HS-27A (cell line): ENCODE results near the gene NIPSNAP2.
"Not testable (repeated sequence)": the region's sequence is repeated elsewhere in the genome, so short reads cannot be mapped to it uniquely, and the experiment has no call there.

Source experiments
- DNase-seq: peaks from one replicate; pipeline ENCODE4 v3.0.0-alpha.2; 2012; ENCODE audit warnings: low read depth, missing footprints

Gene NIPSNAP2

DNA sequence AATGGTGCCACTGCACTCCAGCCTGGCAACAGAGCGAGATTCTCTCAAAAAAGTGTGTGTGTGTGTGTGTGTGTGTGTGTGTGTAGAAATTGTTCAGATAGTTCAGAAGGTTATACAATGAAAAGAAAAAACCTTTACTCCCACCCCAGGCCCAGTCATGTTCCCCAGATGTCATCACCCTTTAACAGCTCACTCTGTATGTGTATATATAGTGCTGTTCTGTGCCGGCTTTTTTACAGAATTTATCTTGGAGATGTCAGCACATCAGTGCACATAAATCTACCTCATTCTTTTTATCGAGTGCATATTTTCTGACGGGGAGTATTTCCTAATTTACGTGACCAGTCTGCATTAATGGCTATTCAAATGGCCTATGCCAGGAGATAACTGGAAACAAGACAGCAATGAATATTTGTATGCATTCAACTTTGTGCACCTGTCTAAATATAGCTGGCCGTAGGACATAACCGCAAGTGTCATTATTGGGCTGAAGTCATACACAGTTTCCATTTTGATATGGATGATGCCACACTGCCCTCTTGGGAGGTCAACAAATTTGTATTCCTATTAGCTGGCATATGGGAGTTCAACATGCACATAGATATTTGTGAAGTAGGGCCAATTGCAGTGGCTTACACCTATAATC, 11.7 kb downstream of the NIPSNAP2 start:
- no peak for DNase-seq

DNA sequence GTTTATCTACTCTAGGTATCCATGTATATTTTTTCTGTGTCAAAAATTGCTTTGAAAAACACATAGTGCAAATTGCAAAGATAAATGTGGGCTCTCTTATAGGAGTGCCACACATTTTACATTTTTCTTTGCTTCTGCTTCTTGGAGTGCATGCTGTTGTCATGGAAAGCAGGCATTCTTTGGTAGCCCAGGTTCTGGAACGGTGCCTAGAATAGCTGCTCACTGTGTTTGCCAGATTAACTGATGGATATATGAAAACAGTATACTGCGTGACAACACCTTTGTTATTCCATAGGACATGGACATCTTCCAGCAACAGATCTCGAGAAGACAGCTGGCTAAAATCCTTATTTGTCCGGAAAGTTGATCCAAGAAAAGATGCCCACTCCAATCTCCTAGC, 13.4 kb downstream of the NIPSNAP2 start:
- peak; percentile 82 for DNase-seq

DNA sequence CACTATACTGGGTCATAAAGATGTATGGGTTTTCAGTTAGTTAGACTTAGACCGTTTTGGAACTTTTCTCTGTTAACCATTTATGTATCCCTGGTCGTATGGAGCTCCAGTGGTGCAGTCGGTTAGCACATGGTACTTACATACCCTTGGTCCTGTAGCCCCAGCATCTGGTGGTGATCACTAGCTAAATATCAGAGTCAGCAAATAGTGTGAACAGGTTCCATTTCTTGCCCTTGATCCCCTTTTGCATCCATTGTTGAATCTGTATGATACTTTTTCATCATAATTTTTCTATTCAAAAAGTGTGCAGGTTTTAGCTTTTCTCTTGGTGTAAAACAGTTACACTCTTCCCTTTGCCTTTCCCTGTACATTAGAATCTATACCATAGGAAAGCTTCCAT, 15.9 kb downstream of the NIPSNAP2 start:
- DNase-seq: no peak

DNA sequence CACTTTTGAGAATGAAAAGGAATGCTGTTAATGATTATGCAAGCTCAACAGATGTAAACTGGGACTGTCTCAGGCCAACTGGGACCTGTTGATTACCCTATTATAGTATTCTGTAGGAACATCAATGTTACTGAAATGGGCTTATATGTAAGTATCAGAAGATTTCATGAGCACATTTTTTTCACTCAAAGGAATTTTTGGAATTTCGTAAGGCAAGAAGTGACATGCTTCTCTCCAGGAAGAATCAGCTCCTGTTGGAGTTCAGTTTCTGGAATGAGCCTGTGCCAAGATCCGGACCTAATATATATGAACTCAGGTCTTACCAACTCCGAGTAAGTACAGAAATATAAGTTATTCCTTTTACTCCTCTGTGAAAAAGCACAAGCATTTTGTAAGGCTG, 19.2 kb downstream of the NIPSNAP2 start:
- no peak for DNase-seq

DNA sequence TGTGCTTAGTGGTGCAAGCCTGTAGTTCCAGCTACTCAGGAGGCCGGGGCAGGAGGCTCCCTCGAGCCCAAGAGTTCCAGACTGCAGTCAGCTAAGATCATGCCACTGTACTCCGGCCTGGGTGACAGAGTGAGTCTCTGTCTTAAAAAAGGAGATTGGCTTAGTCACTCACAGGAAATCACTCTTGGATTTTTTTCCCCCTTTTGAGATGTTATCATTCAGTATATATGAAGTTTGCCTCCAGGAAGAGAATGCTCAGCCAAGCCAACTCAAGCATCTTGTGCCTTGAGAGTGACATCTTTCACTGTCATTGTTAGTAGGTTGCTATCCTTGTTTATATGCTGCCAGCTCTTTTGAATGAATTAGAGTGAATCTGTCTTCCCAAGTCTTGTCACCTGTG, 28.0 kb downstream of the NIPSNAP2 start:
- DNase-seq: no peak

DNA sequence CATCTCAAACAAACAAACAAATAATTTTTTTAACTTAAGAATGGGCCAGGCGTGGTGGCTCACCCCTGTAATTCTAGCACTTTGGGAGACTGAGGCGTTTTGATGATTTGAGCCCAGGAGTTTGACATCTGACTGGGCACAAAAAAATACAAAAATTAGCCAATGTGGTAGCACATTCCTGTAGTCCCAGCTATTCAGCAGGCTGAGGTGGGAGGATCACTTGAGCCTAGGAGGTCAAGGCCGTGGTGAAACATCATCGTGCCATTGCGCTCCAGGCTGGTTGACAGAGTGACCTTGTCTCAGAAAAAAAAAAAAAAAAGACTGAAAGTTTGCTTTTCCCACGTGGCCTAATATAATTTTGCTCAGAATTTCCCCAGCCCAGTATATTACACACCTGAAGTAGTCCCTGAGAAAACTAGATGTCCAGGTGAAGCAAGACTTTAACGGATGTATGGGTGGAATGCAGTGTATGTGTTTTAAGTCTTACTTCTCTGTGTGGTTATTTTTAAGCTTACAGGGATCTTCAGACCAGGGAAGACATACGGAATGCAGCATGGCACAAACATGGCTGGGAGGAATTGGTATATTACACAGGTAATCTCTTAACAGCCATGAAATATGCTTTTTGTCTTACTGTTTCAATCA, 32.6 kb downstream of the NIPSNAP2 start:
- DNase-seq: no peak

DNA sequence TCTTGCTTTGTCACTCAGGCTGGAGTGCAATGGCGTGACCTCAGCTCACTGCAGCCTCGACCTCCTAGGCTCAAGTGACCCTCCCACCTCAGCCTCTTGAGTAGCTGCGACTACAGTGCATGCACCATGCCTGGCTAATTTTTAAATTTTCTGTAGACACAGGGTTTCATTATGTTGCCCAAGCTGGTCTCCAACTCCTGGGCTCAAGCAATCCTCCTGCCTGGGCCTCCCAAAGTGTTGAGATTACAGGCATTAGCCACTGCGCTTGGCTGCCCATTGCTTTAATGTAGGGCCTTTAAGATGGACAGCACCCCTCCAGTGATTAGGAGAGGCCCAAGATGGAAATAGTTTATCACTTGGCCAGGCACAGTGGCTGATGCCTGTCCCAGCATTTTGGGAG, 39.4 kb downstream of the NIPSNAP2 start:
- DNase-seq: no peak

DNA sequence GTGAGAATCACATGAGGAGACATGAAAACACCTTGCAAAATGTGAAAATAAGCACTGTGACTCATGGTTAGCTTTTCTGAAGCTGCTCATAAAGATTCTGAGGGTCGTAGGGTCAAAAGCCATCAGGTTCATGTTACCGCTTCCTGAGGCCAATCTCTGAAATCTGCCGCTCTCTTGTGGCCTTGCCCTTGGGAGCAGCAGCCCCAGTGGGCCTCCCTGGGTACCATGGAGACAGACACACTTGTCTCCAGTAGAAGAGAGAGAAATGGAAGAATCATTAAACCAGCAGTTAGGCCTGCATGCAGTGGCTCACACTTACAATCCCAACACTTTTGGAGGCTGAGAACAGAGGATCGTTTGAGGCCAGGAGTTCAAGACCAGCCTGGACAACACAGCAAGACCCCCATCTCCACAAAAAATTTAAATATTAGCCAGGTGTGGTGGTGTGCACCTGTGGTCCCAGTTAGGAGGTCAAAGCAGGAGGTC, 42.8 kb downstream of the NIPSNAP2 start:
- no peak for DNase-seq

DNA sequence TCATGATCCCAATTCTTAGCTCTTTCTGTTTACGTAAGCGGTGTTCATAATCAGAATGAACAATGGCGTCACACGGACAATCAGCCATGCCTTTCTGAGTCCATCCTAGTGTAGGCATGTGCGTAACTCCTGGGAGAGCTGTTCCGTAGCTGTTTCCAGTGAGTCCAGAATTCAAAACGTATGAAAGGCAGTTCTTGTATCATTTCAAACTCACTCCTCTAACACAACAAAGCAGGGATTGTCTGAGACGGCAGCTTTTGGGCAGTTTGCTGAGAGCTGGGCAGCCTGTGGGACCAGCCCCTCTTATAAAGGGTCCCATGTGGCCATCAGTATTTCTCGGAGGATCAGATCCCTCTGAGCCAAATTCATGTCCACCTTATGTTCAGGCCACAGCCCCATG, 43.5 kb downstream of the NIPSNAP2 start:
- no peak for DNase-seq

DNA sequence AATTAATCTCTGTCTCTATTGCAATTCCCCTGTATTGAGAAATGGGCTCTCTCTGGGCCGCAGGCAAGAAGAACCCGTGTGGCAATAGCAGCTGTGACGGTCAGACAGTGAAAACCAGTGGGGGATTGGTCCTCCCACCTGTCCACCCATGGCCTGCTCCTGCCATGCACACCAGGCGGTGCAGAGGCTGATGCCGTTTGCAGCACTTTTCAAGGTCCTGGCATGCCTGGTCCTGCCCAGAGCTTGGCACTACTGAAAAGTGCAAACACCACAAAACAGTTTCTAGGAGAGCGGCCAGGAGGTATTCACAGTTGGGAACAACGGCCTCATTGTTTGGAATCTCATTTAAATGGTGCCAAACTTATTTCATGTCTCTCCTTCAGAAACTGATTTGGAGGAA, 45.3 kb downstream of the NIPSNAP2 start:
- no peak for DNase-seq

DNA sequence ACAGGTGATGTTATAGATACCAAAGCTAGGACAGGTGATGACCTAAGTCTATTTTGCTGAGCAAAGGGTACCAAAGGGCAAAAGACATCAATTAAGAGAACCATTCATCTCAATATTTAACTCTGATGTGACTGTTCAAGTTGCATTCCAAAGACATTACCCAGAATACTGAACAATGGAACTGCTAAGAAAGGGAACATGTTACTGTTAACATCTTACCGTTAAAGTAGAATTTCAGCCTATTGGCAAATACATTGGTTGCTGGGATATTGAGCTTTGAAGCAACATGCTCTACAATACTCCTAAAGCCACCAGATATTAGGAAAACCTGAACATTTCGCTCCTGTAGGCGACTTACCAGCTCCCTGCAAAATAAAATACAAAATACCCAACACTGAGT, 52.6 kb downstream of the NIPSNAP2 start:
- not testable (repeated sequence) for DNase-seq

DNA sequence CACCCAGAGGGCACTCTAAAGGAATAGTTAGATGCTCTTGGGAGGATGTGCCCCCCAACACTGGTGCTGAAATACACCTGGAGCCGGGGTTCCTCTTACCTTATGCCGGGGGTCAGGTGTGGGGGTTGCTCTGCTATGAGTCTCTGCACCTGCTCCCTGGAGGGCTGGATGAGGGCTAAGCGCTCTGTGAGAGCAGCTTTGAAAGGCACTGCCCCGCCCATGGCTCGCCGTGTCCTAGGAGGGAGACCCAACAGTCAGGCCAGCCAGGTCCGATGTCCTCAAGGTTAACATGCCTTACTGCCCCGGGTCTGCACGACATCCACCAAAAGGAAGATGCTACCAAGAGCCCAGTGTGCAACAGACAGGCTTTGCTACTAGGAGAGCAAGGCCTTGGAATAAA, 55.1 kb downstream of the NIPSNAP2 start:
- no peak for DNase-seq

DNA sequence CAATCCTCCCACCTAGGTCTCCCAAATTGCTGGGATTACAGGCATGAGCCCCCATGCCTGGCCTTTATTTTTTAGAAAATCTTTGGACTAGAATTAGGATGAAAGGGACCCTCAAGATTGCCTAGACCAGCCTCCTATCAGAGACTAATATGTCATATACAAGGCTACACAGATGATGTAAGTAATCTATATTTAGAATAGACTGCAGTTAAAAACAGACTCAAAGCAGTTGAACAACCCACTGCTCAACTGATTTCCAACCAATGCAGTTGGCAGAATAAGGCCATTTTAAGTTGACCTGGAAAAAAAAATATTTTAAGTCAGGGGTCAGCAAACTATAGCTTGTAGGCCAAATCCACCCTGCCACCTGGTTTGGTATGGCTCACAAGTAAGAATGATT, 59.1 kb downstream of the NIPSNAP2 start:
- no peak for DNase-seq

DNA sequence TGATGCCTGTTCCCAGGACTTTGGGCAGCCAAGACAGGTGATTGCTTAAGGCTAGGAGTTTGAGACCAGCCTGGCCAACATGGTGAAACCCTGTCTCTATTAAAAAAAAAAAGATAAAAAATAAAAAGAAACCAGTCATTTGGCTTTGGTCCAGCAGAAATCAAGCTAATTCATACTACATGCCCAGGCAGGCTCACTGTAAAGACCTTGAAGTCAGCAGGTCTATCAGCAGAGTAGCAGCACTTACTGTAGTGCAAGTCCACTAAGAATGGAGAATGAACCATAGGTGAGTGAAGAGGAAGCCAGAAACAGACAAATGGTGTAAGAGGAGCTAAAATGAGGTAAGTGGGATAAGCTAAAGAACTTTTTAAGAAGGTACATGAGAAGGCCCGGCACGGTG, 62.2 kb downstream of the NIPSNAP2 start:
- DNase-seq: no peak

DNA sequence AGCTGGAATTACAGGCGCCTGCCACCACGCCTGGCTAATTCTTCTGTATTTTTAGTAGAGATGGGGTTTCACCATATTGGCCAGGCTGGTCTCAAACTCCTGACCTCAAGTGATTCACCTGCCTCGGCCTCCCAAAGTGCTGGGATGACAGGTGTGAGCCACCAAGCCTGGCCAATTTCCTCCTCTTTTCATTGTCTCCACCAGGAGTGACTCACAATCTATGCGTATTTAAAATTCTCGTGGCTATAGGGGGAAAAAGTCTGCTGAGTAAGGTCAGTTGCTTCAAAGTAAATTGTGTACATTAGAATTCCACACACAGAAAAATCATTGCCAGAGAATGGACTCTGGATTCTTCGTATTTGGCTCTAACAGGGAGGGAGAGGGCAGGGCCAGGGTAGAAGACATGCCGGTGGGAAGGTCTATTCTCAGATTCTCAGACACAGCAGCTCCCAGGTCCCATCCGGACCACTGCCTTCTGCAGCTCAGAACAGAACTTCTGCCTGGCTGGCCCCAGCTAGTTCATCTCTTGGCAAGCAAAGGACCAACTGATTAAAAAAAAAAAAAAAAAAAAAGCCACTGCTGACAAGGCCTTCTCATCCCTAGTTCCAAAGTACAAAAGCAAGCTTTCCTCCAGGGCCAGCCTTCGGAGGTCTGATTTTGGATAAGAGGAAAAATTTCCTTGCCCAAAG, 64.7 kb downstream of the NIPSNAP2 start:
- DNase-seq: no peak

DNA sequence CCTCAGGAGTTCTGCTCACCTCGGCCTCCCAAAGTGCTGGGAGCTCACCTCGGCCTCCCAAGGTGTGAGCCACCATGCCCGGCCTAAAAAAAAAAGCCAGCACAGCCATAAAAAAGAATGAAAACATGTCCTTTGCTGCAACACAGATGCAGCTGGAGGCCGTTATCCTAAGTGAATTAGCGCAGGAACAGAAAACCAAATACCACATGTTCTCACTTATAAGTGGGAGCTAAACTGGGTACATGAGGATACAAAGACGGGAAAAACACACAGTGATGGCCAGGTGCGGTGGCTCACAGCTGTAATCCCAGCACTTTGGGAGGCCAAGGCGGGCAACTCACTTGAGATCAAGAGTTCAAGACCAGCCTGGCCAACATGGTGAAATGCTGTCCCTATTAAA, 66.0 kb downstream of the NIPSNAP2 start:
- DNase-seq: no peak

DNA sequence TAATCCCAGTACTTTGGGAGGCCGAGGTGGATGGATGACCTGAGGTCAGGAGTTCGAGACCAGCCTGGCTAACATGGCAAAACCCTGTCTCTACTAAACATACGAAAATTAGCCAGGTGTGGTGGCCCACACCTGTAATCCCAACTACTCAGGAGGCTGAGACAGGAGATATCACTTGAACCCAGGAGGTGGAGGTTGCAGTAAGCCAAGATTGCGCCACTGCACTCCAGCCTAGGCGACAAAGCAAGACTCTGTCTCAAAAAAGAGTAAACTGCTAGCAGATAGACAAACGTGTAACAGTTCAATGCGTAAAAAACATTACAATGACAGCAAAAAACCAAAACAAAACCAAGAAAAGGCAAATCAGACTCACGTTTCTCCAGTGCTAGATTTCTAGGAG, 67.2 kb downstream of the NIPSNAP2 start:
- not testable (repeated sequence) for DNase-seq

DNA sequence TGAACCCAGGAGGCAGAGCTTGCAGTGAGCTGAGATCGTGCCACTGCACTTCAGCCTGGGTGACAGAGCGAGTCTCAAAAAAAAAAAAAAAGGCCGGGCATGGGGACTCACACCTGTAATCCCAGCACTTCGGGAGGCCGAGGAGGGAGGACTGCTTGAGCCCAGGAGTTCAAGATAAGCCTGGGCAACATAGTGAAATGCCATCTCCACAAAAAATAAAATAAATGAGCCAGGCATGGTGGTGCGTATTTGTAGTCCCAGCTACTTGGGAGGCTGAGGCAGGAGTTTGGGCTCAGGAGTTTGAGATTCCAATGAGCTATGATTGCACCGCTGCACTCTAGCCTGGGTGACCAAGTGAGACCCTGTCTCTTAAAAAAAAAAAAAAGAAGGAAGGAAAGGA, 68.2 kb downstream of the NIPSNAP2 start:
- DNase-seq: not testable (repeated sequence)

DNA sequence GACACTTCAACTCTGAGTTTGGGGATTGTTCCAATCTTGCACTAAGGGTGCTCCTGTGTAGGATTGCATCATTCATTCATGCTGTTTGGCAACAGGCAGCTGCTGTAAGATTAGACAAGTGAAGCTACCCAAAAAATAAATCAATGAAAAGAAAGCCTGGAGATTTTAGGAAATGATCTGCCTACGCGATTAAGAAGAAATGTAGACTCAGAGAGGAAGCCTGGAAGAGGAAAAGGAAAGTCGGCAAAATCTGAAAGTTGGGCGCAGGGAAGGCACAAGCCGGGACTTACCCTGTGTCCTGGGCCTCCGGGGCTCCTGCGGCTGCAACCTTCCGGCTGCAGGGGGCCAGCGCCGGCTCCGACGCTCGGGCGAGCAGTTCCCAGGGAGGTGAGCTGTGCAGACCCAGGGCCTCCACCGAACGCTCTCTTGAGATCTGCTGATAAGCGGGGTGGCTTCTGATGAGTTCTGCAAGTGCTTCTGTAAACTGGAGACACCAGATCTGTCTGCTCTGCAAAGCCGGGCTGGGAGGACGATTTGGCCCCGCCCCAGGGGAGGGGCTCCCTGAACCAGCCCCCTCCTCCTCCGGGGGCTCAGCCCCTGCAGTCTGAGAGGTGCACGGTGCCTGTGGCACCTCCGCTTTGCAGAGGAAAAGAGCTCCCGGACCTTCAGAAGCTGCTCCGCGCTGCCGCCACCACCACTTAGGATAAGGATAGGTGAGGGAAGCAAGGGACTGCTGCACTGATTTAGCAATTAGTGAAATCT, 69.5 kb downstream of the NIPSNAP2 start:
- no peak for DNase-seq

DNA sequence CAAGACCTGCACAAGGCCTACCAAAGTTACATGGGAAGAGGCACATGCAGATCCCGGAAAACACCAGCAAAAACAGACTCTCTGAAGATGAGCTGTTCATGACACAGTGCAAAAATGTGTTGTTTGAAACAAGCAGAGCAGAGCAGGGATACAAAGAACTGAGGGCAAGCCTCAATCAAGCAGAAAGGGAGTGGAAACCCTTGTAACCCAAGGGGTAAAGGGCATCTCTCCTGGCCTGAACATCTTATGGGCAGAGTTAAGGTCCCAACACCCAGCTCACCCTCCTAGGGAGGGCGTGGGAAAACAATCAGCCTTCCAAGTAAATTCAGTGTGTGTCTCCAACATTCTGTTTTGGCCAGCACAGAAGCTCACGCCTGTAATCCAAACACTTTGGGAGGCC, 76.3 kb downstream of the NIPSNAP2 start:
- DNase-seq: no peak

DNA sequence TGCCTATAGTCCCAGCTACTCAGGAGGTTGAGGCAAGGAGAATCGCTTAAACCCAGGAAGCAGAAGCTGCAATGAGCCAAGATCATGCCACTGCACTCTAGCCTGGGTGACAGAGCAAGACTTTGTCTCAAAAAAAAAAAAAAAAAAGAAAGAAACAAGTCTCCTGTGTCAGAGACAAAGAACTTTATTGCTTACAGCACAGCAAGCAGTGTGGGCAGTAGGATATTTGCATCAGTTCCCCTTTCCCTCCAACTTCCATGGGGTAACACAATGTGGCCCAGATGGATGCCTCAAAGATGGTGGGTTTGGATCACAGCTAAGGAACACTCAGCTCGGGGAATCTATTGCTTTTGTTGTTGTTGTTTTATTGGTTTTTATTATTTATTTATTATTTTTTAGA, 81.4 kb downstream of the NIPSNAP2 start:
- not testable (repeated sequence) for DNase-seq

DNA sequence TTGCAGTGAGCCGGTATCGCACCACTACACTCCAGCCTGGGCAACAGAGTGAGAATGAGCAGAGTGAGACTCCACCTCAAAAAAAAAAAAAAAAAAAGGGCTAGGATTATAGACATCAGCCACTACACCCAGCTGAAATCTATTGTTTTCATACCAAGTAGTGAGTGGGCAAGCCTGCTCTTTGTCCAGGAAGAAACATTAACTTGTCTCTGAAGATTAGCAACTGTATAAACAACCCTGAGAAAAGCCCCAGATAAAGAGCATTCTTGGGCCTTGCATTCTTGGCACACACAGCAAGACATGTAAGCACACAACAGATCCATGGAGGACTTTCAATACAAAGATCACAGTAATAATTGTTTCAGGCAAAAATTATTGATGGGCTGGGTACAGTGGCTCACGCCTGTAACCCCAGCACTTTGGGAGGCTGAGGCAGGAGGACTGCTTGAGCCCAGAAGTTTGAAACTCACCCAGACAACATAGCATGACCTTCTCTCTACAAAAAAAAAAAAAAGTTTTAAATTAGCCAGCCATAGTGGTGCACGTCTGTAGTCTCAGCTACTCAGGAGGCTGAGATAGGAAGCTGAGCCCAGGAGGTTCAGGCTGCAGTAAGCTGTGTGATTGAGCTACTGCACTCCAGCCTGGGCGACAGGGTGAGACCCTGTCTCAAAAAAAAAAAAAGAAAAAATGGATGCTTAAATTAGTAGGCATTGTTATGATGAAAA, 82.5 kb downstream of the NIPSNAP2 start:
- no peak for DNase-seq
